G401 (cell line): ENCODE results near the gene KAZN. TPM values are rescaled to one million over a fixed set of nuclear protein-coding genes. Genes with fewer than 3 reads are reported as not detected.

Experiments
- DNase-seq: peaks from one replicate; pipeline ENCODE4 v3.0.0-alpha.2; 2015; ENCODE audit warnings: low spot score
- in situ Hi-C: cut with HindIII; loops from 2 replicates; pipeline ENCODE4 v1.10.0; 2016; ENCODE audit warnings: low sequenced_read_pairs, mixed read lengths
- total RNA-seq: library from RNA; depleted of rRNA; stranded (reverse); fragments of >200 nt; shearing (Covaris generic); gene quantifications from 2 replicates; pipeline ENCODE4 v1.2.3, GENCODE V29; 2014

The KAZN gene
- total RNA-seq, 1 experiment from 2014 or later, result 9.8 TPM

DNA sequence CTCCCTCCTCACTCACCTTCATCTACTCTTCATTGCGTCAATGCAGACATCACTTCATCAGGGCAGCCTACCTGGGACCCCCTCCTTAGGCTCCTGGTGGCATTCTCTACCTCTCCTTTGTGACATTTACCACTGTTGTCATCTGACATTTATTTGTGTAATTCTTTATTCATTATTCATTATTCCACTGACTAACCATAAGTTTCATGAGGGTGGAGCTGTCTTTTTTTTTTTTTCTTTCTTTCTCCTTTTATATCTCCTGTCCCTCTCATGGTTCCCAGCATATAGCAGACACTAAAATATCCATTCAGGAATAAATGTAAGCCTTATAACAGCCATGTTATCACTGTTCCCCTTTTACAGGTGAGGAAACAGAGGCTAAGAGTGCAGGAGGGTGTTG is 126.8 kb downstream of the KAZN start:
- in situ Hi-C loops, result no loop called here

DNA sequence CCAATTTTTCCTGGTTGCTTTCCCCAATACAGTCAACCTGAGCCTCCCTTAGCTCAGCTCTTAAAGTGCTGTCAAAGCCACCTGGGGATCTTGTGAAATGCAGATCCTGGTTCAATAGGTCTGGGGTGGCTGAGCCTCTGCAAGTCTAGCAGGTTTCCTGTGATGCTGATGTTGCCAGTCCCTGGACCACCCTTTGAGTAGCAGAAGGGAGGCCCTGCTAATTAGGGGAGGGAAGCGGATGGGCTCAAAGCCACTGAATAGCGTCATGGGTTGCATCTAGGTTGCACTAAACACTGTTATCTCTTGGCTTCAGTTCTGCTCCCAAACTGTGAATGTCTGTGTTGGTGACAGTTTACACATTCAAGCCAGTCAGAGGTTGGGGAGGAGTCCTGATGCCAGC is 127.2 kb downstream of the KAZN start:
- DNase-seq, result no peak
- in situ Hi-C loops, result no loop called here

More for the DNA sequence above, 126.8 kb downstream of the KAZN start:
- DNase-seq, result no peak

DNA sequence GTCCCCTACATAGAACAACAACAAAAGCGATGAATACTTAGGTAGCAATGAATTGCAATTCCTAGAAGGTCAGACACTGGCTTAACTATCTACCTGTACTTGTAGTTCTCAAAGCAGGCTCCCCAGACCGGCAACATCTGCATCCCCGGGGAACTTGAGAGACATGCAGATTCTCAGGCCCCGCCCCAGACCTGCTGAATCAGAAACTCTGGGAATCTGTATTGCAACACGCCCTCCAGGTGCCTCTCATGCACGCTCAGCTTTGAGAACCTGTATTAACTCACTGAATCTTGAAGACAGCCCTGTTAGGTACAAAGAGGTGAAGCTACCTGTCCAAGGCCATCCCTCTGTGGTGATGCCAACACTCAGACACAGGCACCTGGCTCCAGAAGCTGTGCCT is 128.1 kb downstream of the KAZN start:
- in situ Hi-C loops, result no loop called here
- DNase-seq, result no peak

DNA sequence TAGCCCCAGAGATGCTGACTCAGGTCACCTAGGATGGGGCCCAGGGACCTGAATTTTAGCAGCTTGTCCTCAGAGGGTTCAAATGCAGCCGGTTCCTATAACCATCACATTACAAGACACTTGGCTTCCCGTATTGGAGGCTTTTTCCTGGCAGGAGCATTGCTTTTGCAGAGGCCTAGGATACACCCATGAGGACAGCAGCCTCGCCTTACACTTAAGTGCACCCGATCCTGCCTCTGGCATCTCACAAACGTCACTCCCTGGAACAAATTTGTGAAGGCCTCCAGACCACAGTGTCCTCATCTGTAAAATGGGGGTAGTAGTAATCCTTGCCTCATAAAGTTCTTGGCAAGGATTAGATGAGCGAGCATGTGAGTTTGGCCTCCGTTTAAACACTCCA is 130.0 kb downstream of the KAZN start:
- DNase-seq, result no peak
- in situ Hi-C loops, result no loop called here

DNA sequence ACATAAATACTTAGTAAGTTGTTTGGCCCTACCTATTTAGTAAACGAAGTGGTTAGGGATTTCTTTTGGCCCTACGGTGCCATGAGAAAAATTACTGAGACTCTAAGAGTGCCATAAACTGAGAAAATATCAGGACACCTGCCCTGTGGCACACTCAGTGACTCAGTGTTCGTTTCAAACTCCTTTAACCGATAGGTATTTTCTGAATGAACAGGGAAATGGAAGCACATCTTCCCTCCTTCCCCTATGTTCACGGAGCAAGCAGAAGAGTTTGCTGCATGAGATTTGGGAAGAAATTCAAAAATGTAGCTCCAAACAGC is 134.2 kb downstream of the KAZN start:
- no peak for DNase-seq
- in situ Hi-C loops, result no loop called here

DNA sequence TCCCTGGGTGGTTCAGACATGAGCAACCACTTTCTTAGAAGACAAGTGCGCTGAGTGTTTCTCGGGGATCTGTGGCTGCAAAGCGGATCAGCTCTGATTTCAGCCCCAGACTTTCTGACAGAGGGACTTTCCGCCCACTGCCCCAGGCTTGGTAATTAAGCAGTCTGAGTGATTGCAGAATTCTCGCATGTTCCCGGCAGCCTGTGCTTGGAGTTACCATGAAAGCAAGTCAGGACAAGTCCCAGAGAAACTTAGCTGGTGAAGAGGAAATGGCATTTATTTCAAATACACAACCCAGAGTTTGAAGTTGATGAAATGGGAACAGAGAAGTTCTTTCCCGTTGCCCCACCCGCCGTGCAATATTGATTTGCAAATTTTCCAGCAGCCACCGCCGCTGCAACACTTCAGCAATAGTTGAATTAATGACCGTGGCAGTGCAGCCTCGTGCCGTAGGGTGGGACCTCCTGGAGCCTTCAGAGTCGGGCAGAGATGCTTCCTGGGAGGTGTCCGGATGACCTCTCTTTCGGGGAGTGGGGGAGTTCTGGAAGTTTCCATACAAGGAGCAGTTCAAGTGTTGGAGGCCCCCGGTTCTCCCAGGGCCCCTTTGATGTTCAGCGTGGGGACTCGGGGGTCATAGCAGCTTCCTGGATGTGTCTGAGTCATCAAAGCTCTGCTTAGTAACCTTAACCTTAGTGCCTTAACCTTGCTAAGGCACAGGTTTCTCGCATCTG is 134.7 kb downstream of the KAZN start:
- DNase-seq, result no peak

DNA sequence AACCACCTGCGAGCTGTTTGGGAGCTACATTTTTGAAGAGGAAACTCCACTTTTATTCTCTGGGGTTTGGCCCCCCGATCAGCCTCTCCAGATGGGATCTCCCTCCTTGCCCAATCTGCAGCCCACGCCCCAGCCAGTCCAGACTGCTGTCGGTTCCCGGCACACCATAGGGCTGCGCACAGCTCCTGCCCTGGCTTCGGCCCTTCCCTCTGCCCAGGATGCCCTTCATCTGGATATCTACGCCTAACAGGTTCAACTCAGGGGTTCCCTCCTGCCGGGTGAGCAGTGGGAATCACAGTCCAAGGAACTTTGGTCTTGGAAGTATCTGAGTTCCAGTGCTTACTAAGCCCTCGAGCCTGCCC is 135.3 kb downstream of the KAZN start:
- DNase-seq, result no peak
- in situ Hi-C loops, result no loop called here

More for the DNA sequence above, 134.7 kb downstream of the KAZN start:
- in situ Hi-C loops, result no loop called here

DNA sequence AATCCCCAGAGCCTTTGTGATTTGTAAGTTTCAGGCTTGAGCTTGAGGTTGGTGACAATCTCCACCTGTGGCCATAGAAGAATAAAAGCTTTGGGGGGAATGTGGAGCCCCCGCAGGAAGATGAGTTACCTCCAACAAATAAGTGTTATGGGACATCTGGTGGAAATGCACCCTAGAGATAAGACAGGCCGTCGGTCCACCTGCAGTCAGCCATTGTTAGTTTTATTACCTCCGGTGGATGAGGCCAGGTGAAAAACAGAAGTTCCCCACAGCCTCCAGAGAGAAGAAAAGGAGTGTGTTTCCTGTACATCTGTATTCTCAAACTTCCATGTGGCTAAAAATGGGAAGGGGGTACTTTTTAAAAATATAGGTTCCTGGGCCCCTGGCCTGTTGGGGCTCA is 137.4 kb downstream of the KAZN start:
- DNase-seq, result no peak
- in situ Hi-C loops, result no loop called here

DNA sequence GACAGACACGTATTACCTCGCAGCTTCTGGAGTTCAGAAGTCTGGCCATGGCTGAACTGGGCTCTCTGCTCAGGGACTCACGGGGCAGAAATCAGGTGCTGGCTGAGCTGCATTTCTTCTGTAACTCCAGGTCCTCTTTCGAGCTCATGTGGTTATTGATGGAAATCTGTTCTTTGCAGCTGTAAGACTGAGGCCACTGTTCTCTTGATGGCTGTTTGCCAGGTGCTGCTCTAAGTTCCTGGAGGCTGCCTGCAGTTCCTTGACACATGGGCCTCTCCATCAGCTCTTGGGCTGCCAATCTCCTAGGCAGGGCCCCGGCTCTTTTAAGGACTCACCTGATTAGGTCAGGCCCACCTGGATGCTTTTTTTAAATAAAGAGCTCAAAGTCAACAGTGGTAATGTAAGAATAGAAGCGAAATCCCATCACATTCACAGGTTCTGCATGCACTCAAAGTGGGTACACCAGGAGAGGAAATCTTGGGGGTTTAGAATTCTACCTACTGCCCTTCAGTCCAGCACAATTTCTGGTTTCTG is 139.1 kb downstream of the KAZN start:
- no peak for DNase-seq
- in situ Hi-C loops, result no loop called here

DNA sequence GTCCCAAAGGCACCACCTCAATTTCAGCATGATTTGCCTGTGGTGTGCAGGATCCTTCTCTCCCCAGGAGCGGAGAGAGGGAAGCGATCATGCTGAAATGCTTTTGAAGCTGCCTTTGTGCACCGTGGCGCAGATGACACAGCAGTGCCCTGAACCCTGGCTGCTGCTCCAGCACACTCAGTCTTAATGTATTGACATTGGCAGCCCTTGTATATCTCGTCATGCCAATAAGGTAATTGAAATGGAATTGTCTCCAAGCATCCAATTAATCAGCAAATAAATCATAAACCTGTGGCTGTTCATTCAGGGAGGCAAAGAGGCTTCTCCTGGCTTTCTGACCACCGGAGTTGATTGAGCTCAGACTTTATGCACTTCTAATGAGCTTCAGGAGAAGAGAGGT is 139.8 kb downstream of the KAZN start:
- no peak for DNase-seq
- in situ Hi-C loops, result no loop called here

DNA sequence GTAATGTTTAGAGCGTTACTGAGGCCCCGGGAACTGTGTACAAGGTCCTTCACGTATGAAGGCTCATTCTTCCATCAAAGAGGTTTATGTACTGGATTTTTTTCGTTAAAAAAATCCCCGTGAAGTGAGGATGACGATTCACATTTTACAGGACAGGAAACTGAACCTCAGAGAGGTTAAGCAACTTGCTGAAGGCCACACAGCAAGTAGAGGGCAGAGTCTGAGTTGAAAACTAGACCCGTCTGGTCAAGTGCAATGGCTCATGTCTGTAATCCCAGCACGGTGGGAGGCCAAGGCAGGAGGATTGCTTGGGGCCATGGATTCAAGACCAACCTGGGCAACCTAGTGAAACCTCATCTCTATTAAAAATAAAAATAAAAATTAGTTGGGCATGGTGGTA is 140.2 kb downstream of the KAZN start:
- in situ Hi-C loops, result no loop called here
- DNase-seq, result no peak

DNA sequence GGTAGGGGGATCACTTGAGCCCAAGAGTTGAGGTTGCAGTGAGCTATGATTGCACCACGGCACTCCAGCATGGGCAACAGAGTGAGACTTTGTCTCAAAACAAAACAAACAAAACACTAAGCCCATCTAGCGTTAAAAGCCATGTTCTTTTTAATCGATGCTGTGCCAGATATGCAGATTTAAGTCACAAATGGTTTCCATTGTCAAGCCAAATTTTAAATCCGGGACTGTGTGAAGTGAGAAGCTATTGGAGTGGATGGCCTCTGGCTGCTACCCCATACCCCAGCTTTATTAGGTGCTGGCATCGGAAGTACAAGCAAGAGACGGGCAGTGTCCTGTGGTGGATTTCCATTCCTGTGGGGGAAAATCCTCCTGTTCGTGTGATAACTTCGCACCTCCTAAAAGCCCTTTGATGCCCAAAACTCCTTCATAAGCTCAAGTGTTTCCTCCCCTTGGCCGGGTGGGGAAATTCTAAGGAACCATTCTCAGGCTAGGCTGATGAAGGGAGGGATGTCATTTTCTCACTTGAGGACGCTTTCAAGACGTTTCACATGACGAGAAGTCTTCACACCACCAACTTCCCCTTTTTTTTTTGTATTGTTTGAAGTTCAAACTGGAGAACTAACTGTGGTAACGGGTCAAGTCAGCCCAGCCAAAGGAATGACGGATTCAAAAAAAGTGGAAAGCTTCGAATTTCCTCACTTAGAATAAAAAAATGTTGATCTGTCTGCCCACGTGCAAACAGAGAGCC is 140.8 kb downstream of the KAZN start:
- no peak for DNase-seq
- in situ Hi-C loops, result no loop called here

DNA sequence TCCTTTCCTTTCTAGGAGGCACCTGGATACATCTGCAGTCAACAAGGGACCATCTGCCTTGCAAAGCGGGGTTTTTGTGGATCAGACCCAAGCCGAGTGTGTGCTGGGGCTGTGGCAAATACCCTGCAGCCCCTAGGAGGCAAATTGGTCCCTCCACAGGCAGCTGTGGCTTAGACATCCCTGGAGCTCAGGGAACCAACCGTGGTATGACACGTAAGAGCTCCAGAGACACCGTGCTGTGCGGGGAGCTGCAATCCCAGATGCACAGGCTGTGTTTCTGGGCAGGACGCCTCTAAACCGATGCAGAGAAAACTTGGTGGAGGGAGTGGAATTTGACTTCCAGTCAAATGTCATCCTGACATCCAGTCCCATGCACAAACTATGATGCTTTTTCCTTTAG is 141.5 kb downstream of the KAZN start:
- DNase-seq, result peak; percentile 48
- in situ Hi-C loops, result no loop called here

DNA sequence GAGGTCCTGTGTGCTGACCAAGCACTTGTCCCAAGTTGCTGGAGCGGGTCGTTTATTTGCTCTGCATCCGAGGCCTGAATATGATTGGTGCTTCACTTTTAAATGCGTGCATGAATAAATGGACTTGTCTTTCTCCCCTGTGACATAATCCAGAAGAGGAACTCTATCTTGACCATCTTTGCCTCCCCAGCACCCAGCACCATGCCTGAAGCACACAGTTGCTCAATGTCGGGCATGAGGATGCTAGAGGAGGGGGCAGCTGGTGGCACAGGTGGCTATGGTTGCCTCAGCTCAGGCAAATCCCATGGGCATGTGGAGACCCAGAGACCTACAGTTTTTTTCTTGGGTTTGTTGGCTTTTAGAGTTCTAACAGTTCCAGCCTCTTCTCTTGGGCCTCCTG is 142.6 kb downstream of the KAZN start:
- no peak for DNase-seq
- in situ Hi-C loops, result no loop called here

DNA sequence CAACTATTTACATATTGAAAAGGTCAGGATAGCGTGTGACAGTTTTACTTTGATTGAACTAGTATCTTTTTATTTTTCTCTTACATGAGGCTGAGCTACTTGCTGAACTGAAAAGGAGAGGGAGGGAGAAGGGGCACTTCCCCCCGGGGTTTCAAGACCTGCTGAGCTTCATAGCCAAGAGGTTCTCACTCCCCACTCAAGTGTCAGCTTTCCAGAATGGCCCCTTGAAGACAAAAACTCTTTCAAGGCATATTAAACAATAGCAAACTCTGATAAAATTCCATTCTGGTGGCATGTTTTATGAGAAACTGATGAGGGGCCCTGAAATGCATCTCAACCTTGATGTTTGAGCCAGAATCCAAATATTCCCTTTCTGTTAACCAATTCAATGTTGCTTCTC is 143.0 kb downstream of the KAZN start:
- in situ Hi-C loops, result no loop called here
- DNase-seq, result no peak

DNA sequence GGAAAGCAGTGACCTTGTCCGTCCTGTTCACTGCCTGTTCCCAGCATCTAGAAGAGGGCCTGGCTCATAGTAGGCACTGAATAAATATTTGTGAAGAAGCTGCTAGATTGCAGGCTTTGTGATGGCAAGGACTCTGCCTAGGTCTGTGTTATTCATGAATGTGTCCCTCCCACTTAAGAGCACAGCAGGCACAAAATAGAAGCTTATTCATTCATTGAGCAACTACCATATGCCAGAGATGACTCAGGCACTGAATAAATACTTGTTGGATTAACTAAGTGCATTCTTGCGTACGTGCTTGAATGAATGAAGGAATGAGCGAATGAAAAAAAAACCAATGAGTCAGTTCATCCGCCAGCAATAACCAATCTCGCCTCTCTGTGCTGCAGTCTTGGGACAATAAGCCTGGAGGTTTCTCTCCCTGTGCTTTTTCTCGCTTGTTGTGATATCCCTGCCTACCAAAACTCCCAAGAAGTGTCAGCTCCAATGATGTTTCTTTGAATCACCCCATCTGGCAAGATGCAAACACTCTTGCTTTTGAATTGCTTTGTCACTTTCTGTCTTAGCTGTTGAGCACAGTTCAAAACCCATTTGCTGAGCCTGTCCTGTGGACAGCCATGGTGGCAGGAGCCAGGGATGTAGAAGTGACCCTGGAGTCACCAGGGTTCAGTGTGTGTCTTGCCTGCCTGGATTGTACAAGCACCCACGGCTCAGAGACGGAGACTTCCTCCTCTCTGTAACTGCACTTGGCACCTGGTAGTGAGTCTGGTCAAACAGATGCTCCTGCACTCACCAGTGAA is 143.9 kb downstream of the KAZN start:
- no peak for DNase-seq
- in situ Hi-C loops, result no loop called here

DNA sequence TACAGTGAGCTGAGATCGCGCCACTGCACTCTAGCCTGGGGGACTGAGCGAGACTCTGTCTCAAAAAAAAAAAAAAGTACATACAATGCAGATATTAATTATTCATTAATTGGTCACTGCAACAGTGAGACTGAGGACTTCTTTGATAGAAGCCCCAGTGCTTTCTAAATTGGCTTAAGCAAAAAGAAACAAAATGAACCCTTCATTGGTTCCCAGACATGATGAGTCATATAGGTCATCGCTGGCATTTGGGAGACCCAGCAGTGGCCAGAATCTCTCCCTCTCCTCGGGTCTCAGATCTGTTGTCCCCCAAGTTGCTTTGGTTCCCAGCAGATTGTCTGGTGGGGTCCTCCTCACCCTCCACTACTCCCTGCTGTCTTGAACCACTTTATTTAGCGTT is 144.9 kb downstream of the KAZN start:
- DNase-seq, result no peak
- in situ Hi-C loops, result no loop called here

DNA sequence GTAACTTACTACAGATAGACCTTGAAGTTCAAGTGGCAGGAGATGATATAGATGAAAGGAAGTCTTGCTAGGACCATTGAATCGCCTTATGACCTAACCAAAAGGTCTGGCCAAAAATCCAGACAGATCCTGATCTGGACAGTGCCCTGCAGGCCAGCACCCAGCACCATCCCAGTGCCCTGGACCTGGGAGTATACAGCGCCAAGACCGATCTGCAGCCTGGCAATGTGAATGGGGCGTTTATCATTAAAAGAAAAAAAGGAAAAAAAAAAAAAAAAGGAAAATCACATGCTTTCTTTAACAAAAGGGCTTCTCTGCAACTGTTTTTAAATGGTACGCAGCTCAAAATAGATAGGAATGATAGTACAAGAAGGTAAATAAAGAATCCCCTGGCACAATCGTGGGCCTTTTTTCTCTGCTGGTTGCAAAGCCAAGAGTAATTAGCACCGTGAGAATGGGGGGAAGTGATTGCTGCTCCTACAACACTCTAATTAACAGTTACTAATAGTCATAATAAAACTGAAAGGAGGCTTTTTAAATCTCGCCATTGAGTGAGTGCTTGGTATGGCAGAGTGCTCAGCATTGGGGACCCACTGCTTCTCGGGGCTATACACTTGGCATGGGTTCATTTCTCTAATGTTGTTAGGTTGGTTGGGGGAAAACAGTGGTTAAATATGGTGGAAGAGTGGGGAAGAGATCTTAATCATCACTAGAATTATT is 146.7 kb downstream of the KAZN start:
- in situ Hi-C loops, result no loop called here
- DNase-seq, result no peak

DNA sequence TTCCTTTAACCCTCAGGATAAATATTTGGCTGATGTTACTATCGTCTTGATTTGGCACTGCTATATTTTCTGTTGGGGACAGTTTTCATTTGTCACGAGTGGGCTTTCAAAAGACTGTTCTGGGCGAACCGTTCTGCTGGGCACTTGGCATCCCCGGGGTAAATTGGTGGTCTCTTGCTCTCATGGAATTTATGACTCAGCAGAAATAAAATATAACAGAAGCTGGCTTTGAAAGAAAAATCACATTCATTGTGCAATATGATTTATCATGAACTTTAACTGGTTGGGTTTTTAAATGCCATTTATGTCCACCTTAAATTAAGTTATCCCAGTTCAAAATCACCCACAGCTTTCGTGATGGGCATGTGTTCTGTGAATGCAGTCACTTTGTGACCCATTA is 147.3 kb downstream of the KAZN start:
- DNase-seq, result no peak
- in situ Hi-C loops, result no loop called here

DNA sequence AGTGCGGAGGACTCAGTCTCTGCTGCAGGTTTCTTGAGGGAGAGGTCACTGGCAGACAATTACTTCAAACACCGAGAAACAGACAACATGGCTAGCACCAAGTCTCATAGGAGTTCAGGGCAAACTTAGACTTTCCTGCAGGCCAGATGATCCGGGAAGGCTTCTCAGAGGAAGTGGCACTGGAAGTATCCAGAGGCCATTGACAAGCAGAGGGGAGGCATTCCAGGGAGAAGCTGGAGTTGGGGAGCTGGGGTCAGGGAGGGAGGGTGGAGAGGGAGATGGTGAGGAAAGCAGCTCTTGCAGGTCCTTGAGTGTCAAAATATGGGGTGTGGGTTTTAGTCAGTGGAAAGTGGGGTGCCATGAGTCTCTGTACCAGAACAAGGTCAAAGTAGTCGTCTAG is 147.9 kb downstream of the KAZN start:
- no peak for DNase-seq
- in situ Hi-C loops, result no loop called here
